A204.1 (cell line): ENCODE results near the gene CAMP.

Experiments
- FAIRE-seq: peaks from 2 replicates; lab custom pipeline; 2012; peaks lifted over from hg19 to GRCh38; lab: Jason Lieb, UNC

Gene CAMP

GRCh38 chr3:48215019-48215418, 8.3 kb upstream of the CAMP start:
- no peak for FAIRE-seq

GRCh38 chr3:48215466-48215865, 7.8 kb upstream of the CAMP start:
- no peak for FAIRE-seq

- FAIRE-seq = no peak
Measured at GRCh38 chr3:48215876-48216275, 7.4 kb upstream of the CAMP start.

GRCh38 chr3:48217449-48217848, 5.8 kb upstream of the CAMP start:
- no peak for FAIRE-seq

GRCh38 chr3:48218537-48218936, 4.8 kb upstream of the CAMP start:
- no peak for FAIRE-seq

- FAIRE-seq = no peak
Measured at GRCh38 chr3:48219543-48219942, 3.8 kb upstream of the CAMP start.

- no peak for FAIRE-seq
Measured at GRCh38 chr3:48220746-48221145, 2.5 kb upstream of the CAMP start.

GRCh38 chr3:48225587-48225986, 2.3 kb downstream of the CAMP start:
- no peak for FAIRE-seq

- no peak for FAIRE-seq
Measured at GRCh38 chr3:48226939-48227338, 3.6 kb downstream of the CAMP start.

- FAIRE-seq = no peak
Measured at GRCh38 chr3:48232232-48232631, 8.9 kb downstream of the CAMP start.

GRCh38 chr3:48232734-48233133, 9.4 kb downstream of the CAMP start:
- FAIRE-seq = no peak

GRCh38 chr3:48233542-48233941, 10.2 kb downstream of the CAMP start:
- FAIRE-seq = no peak

GRCh38 chr3:48236531-48236930, 13.2 kb downstream of the CAMP start:
- FAIRE-seq = no peak

- no peak for FAIRE-seq
Measured at GRCh38 chr3:48238531-48239085, 15.3 kb downstream of the CAMP start.

GRCh38 chr3:48240000-48240963, 17.0 kb downstream of the CAMP start:
- no peak for FAIRE-seq

- no peak for FAIRE-seq
Measured at GRCh38 chr3:48241796-48242455, 18.6 kb downstream of the CAMP start.

GRCh38 chr3:48243886-48244285, 20.6 kb downstream of the CAMP start:
- FAIRE-seq = no peak

- FAIRE-seq = no peak
Measured at GRCh38 chr3:48244461-48244860, 21.2 kb downstream of the CAMP start.

- FAIRE-seq = no peak
Measured at GRCh38 chr3:48245136-48245535, 21.8 kb downstream of the CAMP start.

GRCh38 chr3:48247401-48247811, 24.1 kb downstream of the CAMP start:
- no peak for FAIRE-seq

- FAIRE-seq = no peak
Measured at GRCh38 chr3:48248095-48248850, 25.0 kb downstream of the CAMP start.

GRCh38 chr3:48256557-48256956, 33.3 kb downstream of the CAMP start:
- no peak for FAIRE-seq

- no peak for FAIRE-seq
Measured at GRCh38 chr3:48258530-48258929, 35.2 kb downstream of the CAMP start.
